HG03354 (cell line): Measurements from ENCODE around the gene RNF25.

Experiments
- ATAC-seq: cut with Tn5 transposase; IDR thresholded peaks from one replicate; pipeline ENCODE4 v1.9.1; 2021; ENCODE audit warnings: mild to moderate bottlenecking; ENCODE audit not compliant: unreplicated experiment, poor library complexity, severe bottlenecking

Gene RNF25, protein sequence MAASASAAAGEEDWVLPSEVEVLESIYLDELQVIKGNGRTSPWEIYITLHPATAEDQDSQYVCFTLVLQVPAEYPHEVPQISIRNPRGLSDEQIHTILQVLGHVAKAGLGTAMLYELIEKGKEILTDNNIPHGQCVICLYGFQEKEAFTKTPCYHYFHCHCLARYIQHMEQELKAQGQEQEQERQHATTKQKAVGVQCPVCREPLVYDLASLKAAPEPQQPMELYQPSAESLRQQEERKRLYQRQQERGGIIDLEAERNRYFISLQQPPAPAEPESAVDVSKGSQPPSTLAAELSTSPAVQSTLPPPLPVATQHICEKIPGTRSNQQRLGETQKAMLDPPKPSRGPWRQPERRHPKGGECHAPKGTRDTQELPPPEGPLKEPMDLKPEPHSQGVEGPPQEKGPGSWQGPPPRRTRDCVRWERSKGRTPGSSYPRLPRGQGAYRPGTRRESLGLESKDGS

DNA sequence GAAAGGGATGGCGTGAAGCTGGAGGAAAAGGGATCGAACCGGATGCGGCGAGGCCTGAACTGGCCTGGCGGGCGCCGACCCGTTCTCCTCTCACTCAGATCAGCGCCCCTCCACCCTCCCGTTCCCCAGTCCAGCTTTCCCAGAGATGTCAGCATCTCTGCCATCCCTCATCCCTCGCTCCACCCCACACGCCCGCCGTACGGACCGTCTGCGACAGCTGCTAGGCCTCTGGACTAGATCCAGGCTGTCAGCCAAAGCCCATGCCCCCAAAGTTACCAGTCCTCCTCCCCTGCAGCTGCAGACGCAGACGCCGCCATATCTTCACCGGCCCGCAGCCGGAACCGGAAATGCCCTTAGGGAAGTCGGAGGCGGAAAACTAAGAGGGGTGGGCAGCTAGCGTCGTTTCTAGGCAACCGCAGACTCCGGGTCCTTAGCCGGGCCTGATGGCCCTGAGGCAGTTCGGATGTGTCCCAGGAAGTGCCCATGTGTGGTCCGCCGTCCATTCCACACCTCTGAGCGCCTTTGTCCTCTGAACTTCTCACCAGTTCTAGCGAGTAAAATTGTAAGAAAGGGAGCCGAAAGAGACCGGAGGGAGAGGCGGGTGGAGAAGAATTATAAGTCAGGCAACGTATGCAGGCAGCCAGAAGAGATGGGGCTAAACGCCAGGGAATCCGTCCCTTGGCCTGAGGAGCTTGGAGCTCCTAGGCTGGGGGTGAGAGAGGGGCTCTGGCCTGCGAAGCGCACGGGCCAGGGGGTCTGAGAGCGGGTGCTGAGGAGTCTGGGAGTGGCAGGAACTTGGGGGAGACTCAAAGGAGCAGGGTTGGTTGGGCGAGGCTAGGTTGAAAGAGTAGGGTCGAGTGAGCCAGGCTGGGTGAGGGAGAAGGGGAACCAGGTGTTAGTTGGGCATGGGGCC is at the start of gene RNF25, which contains the start of gene STK36:
RNF25 (minus strand) TSS at position 349 of the 913 bp plus-strand sequence; CDS start at position 317, 32 bp downstream.
STK36 (plus strand) TSS at position 433 of the 913 bp plus-strand sequence. CDS start 744 bp downstream, outside the sequence.
- ATAC-seq, result peak; percentile 98

DNA sequence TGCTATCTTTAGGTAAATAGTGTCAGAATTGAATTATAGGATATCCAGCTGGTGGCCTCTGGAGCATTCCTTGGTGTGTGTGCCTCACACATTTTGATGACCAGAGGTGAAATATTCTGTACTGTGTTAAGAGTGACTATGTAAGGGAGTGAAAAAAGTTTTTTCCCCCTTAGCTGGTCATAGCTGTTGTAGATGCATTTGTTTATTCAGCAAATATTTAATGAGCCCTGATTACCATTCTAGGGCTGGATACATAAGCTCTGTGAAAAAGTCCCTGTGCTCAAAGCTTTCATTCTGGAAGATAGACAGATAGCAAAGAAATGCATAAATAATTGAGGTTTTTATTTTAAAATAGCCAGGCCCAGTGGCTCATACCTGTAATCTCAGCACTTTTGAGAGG is 49.7 kb upstream of the RNF25 start:
- ATAC-seq, result no peak

DNA sequence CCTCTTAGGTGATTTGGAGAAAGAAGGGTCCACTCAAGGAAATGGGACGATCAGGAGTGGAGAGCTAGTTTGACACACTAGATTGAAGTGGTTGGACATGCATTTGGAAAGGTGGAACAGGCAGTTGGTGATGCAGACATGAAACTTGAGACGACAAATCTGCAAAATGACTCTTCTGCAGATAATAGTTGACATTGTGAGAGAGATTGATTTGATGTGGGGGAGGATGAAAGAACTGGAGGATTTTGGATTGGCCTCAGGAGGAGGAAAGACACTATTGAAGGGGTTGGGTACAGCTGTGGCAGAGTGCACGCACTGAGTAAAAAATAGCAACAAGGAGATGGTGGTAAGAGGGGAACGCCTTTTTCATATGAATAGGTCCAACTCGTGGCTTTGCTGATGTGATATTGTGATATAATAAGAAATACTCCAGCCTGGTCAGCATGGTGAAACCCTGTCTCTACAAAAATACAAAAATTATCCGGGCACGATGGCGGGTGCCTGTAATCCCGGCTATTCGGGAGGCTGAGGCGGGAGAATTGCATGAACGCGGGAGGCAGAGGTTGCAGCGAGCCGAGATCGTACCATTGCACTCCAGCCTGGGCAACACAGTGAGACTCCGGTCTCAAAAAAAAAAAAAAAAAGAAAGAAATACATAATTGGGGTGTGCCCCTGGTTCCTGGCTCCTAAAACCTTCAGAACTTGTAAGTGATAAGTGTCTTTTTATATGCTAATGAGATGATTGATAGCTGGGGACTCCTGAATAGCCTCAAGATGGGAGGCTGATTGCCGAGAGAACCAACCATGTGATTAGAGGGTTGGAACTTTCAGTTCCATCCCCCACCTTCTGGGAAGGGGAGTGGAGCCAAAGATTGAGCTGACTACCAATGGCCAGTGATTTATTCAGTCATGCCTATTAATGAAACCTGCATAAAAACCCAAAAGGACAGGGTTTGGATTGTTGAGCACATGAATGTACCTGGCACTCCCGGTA is 48.5 kb upstream of the RNF25 start:
- no peak for ATAC-seq

DNA sequence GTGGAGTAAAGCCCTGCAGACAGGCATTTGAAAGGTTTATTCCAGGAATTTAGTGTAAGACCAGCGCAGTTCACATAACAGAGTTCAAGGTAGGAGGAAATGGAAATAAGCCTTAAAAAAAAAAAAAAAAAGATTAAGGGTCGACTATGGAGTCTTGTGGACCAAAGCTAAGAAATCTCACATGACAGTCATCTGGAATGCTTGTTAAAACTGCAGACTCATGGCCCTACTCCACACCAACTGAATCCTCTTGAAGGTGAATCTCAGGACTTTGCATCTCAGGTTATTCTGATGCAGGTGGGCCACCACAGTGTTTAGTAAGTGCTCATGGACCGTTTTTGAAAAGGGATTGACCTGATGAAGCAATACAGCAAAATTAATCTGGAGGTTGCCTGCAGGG is 47.7 kb upstream of the RNF25 start:
- no peak for ATAC-seq

DNA sequence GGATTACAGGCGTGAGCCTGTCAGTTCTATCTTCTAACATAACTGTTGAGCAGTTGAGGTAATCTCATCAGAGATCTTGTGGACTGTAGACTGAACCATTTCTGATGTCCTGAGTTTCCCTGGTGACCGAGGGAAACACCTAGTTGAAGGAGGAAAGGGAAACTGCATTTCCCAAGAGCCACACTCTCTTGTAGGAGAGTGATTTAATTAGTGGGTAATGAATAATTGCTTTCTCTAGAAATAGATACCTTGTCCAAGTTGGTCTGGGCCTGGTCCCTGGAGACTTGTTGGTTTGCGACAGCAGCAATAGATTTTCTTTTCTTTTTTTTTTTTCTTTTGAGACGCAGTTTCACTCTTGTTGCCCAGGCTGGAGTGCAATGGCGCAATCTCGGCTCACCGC is 46.3 kb upstream of the RNF25 start:
- ATAC-seq, result no peak

DNA sequence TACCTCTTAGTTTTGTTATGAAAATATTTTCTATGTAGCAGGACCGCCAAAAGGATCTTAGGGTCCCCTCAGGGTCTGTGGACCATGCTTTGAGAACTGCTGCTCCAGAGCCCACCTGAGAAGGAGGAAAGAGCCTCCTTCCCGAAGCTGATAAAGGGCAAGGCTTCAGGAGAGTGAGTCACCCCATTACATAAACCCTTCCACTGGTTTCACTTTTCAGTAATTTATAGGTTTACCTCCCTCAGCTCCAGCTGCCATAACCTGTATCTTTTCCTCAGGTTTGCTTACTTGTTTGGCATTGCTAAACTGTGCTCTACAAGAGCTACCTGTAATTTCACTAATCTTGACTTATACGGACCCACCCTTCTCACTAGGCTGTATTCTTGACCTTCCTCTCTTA is 45.5 kb upstream of the RNF25 start:
- ATAC-seq, result no peak

DNA sequence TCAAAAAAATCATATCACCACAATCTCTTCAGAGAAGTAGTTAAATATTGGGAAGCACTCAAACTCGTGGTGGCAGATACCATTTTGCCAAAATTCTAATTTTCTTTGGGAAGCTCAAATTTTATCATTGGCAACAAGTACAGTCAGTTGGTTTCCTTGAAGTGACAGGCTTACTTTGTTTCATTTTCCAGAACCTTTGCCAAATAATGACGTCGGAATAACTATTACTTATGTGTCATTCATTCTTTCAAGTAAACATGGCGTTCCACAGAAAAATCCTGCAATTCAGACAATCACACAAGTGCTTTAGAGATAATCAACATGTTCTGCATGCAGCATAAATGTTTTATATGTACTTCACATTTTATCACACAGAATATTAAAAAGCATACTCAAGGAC is 44.3 kb upstream of the RNF25 start:
- ATAC-seq, result no peak

DNA sequence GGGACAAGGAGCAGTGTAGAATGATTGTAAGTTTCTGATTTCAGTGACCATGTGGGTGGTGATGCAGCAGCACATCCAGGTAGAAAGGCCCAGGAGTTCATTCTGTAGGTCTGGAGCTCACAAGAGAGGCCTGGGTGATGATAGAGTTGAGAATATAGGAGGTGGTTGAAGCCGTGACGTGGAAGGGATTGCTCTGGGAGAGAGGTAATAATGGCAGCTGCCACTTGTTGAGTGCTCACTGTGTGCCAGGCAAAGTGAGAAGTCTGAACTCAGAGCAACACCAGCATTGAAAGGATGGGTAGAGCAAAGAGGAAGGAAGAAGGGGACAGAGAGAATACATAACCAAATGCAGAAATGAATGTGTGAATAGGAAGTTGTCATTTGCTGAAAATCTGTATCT is 42.1 kb upstream of the RNF25 start:
- no peak for ATAC-seq

DNA sequence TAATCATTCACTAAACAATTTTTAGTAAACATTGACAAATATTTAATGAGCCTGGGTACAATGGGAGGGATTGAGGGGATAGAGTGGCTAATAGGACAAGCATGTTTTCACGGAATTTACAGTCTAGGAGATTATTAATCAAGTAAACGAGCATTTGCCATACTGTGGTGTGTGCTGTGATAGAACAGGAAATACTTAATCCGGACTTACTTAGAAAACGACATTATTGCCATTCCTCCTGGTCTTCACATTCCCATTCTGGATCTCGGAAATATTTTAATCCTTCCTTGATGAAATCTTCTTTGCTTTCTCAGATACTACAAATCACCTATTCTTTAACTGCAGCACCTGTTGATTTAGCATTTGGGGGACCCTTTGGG is 39.7 kb upstream of the RNF25 start:
- ATAC-seq, result no peak

DNA sequence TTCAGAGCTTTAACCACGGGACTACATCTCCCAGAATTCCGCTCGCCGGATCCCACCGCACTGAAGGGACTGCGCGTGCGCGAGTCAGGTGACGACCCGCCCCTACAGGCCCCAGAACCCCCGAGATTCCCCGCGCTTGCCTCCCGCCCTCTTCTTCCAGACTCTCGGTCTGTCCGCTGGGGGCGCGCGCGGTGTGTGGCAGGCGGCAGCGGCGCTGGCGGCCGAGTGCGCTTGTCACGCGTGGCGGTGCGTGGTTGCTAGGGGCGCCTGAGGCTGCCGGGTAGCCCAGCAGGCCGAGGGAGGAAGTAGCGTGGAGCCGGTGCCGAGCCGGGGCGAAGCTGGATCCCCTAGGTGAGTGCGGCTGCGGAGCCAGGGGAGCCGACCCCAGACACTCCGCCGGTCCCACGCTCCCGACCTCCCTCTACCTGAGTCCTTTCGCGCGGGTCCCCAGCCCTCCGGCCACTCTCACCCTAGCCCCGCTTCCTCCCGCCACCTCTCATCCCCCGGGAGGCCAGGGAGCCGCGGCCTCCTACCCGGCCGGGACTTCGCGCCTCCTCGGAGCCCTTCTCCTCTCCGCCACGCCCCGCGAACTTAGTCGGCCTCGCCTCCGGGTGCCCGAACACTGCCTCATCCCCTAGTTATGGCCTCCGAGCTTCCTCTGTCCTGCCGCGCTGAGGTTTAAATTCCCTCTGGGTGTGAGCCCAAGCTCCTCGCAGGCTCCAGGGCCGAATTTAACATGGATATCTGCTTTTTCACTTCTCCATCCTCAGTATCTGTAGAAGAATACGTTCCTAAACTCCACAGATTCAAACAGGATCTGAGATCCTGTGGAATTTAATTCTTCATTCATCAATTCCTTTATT is 39.1 kb upstream of the RNF25 start, which contains the start of gene TTLL4:
TTLL4 (plus strand) TSS at position 149 of the 863 bp plus-strand sequence. CDS start 26,842 bp downstream, outside the sequence.
- peak; percentile 93 for ATAC-seq

DNA sequence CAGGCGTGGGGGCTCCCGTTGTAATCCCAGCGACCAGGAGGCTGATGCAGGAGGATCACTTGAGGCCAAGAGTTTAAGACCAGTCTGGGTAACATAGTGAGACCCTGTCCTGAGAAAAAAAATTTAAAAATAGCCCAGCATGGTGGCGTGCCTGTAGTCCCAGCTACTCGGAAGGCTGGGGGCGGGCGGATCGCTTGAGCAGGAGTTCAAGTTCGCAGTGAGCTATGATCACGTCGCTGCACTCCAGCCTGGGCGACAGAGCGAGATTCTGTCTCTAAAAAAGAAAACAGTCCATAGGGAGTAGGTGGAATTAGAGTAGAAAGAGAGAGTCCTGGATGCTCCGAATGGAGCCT is 38.5 kb upstream of the RNF25 start:
- ATAC-seq, result peak; percentile 2

DNA sequence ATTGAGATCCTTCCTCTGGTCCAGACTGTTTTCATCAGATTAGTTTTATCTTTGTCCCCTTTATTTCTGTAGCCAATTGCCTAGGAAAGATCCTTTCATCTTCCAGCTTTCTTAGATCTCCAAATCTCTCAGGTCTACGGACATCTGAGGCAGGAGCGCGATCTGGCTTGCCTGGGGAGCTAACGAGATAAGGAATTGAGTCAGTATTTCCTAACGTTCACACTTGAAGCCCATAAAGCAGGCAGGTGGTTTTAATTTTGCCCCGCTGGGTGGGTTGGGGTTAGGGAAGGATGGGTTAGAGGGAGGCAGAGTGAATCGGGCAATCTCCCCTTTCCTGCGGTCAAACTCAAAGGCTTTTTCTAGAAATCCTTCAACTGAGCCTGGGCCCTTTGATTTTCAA is 38.1 kb upstream of the RNF25 start:
- no peak for ATAC-seq

DNA sequence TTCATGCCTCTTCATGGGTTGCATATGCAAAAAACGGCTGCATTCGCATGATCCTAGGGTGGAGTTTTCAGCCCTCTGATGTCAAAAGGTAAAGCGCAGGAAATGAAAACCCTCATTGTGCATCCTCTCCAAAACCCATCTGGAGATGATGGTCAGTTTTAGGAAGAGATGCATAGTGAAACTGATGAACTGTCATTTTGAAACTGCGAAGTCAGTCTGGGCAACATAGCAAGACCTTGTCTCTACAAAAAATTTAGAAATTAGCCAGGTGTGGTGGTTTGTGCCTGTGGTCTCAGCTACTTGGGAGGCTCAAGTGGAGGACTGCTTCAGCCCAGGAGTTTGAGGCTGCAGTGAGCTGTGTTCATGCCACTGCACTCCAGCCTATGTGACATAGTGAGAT is 36.3 kb upstream of the RNF25 start:
- no peak for ATAC-seq

DNA sequence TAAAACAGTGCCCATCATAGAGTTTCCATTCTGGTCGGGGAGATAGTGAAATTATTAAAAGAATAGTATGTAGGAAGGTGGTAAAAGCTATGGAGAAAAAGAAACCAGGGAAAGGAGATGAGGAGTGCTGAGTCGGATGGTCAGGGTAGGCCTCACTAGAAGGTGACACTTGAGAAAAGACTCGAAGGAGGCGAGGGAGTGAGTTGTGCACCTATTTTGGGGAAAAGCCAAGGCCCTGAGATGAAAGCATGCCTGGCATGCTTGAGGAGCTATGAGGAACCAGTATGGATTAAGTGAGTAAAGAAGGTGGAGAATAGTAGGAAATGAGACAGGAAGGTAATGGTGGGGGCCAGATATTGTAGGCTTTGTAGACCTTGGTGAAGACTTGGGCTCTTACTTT is 31.5 kb upstream of the RNF25 start:
- no peak for ATAC-seq

DNA sequence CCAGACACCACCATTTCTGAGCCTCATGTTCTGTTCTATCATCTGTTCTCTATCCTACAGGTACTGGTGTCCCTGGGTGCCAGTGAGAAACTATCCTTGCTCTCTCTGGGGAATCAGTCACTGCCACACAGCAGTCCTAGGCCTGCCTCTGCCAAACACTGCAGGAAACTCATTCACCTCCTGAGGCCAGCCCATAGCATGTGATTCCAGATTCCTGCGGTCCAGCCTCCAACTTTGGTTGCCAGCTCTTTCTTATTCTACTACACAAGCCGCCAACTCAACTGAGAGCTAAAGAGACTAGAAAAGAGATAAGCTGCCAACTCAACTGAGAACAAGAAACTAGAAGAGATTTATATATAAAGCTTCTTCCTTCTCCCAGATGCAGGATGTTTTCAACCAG is 30.0 kb upstream of the RNF25 start:
- no peak for ATAC-seq

DNA sequence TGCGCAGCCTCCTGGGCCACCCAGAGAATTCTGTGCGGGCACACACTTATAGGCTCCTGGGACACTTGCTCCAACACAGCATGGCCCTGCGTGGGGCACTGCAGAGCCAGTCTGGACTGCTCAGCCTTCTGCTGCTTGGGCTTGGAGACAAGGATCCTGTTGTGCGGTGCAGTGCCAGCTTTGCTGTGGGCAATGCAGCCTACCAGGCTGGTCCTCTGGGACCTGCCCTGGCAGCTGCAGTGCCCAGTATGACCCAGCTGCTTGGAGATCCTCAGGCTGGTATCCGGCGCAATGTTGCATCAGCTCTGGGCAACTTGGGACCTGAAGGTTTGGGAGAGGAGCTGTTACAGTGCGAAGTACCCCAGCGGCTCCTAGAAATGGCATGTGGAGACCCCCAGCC is 27.1 kb upstream of the RNF25 start:
- ATAC-seq, result no peak

DNA sequence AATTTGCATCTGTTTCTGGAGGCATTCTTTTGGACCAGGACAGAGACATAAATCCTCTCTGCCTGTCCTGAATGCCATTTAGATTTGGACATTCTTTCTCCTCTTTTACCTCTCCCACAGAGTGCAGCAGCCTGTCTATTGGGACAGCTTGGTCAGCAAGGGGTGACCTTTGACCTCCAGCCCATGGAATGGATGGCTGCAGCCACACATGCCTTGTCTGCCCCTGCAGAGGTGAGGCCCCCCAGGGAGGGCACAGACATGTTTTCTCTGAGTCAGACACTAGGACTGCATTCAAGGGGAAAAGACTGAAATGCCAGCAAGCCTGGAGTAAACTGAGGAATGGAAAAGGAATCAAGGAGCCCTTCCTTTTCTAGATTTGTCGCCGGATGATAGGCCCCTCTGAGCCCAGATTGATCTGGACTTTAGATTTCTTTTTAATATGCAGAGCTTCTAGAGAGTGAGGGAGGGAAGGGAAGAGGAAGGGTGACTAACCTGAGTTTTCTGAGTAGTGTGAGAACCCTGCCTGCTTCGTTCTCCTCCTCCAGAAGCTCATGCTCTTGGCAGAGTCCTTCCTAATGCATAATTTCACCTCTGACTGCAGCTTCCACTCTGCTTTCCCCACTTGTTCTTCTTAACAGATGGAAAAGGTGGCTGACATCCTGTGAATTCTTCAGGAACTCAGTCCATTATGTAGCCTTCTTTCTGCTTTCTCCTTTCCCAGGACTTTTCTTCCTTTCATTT is 22.8 kb upstream of the RNF25 start:
- ATAC-seq, result no peak

DNA sequence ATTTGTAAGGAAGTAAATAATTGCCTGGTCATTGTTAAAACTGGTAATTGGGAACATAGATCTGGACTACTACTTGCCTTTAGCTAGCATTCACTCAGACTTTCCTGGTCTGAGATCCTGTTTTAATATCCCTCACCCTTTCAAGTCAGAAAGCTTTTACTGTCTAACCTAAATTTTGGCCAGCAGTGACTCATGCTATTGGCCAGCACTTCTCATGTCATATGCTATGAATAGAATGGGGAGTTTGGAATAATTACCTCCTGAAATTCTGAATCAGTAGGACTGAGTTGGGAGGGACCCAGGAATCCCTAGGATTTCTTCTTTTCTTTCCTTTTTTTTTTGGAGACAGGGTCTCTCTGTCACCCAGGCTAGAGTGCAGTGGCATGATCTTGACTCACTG is 19.4 kb upstream of the RNF25 start:
- ATAC-seq, result no peak
